Activated T-cell treated with anti-CD3 and anti-CD28 coated beads, Interleukin-2, amount 50 U/mL, for 4 hours (primary cell): ENCODE measurements around the gene GTF2H4. TPM values are rescaled to one million over a fixed set of nuclear protein-coding genes. Genes with fewer than 3 reads are reported as not detected.

Source experiments
- ATAC-seq, 2 donors: fragments of 200-7000 bp; cut with Tn5 transposase; one replicate each; pipeline ENCODE4 v1.10.0; 2021
- DNase-seq: peaks from one replicate; pipeline ENCODE4 v3.0.0-alpha.2; 2020
- H3K27me3 Mint-ChIP-seq: one replicate; pipeline ENCODE4 v1.8.0; 2021; ENCODE audit warnings: low read depth, mixed read lengths
- H3K36me3 Mint-ChIP-seq: one replicate; pipeline ENCODE4 v1.8.0; 2022; ENCODE audit warnings: mixed read lengths; ENCODE audit not compliant: insufficient read depth
- H3K4me1 Mint-ChIP-seq: one replicate; pipeline ENCODE4 v1.8.0; 2021; ENCODE audit warnings: low read depth, mixed read lengths
- H3K4me3 Mint-ChIP-seq: one replicate; pipeline ENCODE4 v1.8.0; 2021; ENCODE audit warnings: mild to moderate bottlenecking, moderate library complexity, mixed read lengths
- H3K9me3 Mint-ChIP-seq: one replicate; pipeline ENCODE4 v1.8.0; 2021; ENCODE audit warnings: mixed read lengths
- total RNA-seq, 3 donors: library from RNA; stranded (reverse); gene quantifications; one replicate each; pipeline ENCODE4 v1.2.1, GENCODE V29; 2021

Gene GTF2H4
- total RNA-seq, 3 donors from 2014 or later: 69.6 to 74.0 (median 73.8) TPM

GRCh38 chr6:30935018-30935417, 27.0 kb downstream of the GTF2H4 start:
- no peaks in the 10 kb centered on the region for H3K9me3 Mint-ChIP-seq
- no peaks in the 10 kb centered on the region for H3K36me3 Mint-ChIP-seq

DNA sequence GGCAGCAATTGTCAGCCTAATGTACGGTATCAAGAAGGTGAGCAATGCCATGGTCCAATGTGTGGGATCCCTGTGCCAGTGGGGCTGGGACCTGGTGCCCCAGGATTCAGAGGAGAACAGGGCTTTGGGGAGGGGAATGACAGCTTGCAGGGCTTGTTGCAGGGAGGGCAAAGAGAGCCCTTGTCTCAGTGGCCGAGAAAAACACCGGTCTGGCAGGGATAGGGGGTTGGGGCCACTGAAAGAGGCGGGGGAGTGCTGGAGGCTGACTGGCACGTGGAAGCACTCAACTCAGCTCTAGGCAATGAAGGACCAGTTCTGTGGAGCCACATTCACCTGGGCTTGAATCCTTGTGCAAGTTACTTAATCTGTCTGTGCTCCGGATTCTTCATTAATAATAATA, 29.3 kb downstream of the GTF2H4 start:
- Mint-ChIP-seq H3K9me3 (no peaks in the 10 kb centered on the region), H3K4me1 (no peaks in the 10 kb centered on the region), H3K27me3 (peaks cover 34% of the 10 kb centered on the region), H3K36me3 (no peaks in the 10 kb centered on the region), H3K4me3 (no peak overlapping the region)
- DNase-seq: no peak
- no peak for ATAC-seq

More at GRCh38 chr6:30935018-30935417, 27.0 kb downstream of the GTF2H4 start:
- Mint-ChIP-seq H3K4me3 (no peak overlapping the region), H3K4me1 (no peaks in the 10 kb centered on the region), H3K27me3 (peaks cover 17% of the 10 kb centered on the region)
- ATAC-seq: no peak
- DNase-seq: no peak

DNA sequence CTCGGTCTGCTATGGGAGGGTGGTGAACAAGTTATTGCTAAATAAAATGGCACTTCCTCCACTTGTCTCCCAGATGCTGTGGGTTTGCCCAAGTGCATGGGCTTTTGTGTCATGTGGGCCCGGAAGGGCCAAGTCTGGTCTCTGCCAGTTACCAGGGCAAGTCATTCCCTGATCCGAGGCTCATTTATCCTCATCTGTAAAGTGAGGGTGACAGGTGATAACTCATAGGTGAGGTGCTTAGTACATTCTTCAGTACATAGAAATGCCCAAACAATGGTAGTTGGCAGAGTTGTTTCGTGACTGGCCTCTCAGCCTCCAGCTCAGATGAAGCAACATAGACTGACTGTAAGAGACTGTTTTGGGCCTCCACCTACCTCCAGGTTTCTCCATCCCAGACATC, 30.7 kb downstream of the GTF2H4 start:
- H3K27me3 Mint-ChIP-seq: peaks cover 48% of the 10 kb centered on the region
- no peak overlapping the region for H3K4me3 Mint-ChIP-seq
- no peaks in the 10 kb centered on the region for H3K9me3 Mint-ChIP-seq
- no peaks in the 10 kb centered on the region for H3K36me3 Mint-ChIP-seq
- no peaks in the 10 kb centered on the region for H3K4me1 Mint-ChIP-seq
- no peak for ATAC-seq
- no peak for DNase-seq

DNA sequence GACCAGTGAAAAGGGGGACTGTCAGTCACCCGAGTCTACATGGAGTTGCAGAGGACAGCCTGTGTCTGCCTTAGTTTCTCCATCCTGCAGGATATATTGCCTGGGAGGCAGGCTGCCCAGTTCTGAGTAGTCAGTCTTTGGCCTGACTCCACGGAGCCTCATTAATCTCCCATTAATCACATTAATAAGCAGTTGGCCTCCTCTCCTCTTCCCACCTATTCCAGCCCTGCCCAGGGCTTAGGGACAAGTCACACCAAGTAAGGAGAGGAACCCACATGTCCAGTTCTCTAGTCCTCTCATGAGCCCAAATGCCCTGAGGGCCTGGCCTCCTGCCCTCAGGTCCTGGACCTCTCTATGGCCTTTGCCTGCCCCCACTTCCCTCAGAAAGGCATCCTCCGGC, 31.5 kb downstream of the GTF2H4 start:
- Mint-ChIP-seq H3K36me3 (no peaks in the 10 kb centered on the region), H3K27me3 (peaks cover 53% of the 10 kb centered on the region), H3K4me1 (no peaks in the 10 kb centered on the region), H3K9me3 (no peaks in the 10 kb centered on the region), H3K4me3 (no peak overlapping the region)
- no peak for ATAC-seq
- DNase-seq: no peak

- Mint-ChIP-seq H3K9me3 (no peaks in the 10 kb centered on the region), H3K4me1 (no peaks in the 10 kb centered on the region), H3K36me3 (no peaks in the 10 kb centered on the region), H3K27me3 (peaks cover 60% of the 10 kb centered on the region), H3K4me3 (no peak within 1 kb of the TSS)
- ATAC-seq: no peak
- no peak for DNase-seq
Observed at GRCh38 chr6:30940361-30940986, 32.5 kb downstream of the GTF2H4 start, which contains the start of gene MUCL3. Gene MUCL3 (plus strand): TSS chr6:30940973. CDS start chr6:30941000, 27 bp downstream.

DNA sequence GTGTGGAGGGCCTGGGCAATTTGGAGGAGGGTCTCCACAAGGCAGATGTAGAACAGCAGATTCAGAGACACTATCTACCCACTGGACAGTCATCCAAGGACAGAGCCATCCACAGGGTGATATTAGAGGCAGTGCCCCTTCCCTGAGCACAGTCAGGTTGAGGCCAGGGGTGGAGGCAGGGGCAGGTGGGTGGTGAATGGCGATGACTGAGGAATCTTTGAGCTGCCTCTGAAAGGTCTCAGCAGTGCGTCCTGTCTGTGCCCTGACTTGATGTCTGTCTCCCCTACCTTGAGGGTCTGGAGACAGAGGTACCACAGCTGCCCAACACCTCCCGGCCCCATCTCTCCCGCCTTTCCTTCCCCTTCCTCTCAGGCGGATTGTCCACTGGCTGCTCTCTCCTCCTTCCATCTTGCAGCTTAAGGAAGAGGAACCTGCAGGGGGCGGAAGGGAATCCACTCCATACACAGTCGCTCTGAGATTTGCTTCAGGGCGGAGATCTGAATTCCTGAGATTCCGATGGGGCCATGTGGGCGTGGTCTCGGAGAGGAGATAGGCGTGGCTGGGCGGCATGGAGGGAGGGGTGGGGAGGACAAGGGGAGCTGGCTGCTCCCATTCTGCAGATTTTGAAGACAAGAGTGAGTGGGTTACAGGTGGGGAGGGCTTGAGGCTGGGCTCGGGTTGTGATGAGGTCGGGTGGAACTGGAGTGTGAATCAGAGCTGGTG, 34.5 kb downstream of the GTF2H4 start:
- H3K36me3 Mint-ChIP-seq: no peaks in the 10 kb centered on the region
- H3K9me3 Mint-ChIP-seq: no peaks in the 10 kb centered on the region
- ATAC-seq: peak in 1 of 2 donors; percentile 18
- DNase-seq: no peak
- no peaks in the 10 kb centered on the region for H3K4me1 Mint-ChIP-seq
- peaks cover 62% of the 10 kb centered on the region for H3K27me3 Mint-ChIP-seq
- no peak overlapping the region for H3K4me3 Mint-ChIP-seq

GRCh38 chr6:30944051-30944450, 36.0 kb downstream of the GTF2H4 start:
- DNase-seq (no peak), ATAC-seq (no peak)
- H3K4me3 Mint-ChIP-seq: no peak overlapping the region
- H3K36me3 Mint-ChIP-seq: no peaks in the 10 kb centered on the region
- no peaks in the 10 kb centered on the region for H3K4me1 Mint-ChIP-seq
- no peaks in the 10 kb centered on the region for H3K9me3 Mint-ChIP-seq
- peaks cover 74% of the 10 kb centered on the region for H3K27me3 Mint-ChIP-seq

DNA sequence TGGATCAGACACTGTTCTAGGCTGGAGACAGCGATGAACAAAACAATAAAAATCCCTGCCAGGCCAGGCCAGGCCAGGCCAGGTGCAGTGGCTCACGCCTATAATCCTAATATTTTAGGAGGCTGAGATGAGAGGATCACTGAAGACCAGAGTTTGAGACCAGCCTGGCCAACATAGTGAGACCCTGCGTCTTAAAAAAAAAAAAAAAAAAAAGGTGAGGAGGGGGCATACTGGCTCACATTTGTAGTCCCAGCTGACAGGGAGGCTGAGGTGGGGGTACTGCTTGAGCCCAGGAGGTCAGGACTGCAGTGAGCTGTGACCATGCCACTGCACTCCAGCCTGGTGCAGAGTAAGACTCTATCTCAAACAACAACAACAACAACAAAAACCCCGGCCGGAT, 37.3 kb downstream of the GTF2H4 start:
- no peak for DNase-seq
- H3K9me3 Mint-ChIP-seq: no peaks in the 10 kb centered on the region
- no peak for ATAC-seq
- H3K27me3 Mint-ChIP-seq: peaks cover 74% of the 10 kb centered on the region
- no peaks in the 10 kb centered on the region for H3K4me1 Mint-ChIP-seq
- no peaks in the 10 kb centered on the region for H3K36me3 Mint-ChIP-seq
- H3K4me3 Mint-ChIP-seq: no peak overlapping the region

- ATAC-seq (no peak), DNase-seq (no peak)
- H3K4me1 Mint-ChIP-seq: no peaks in the 10 kb centered on the region
- no peaks in the 10 kb centered on the region for H3K9me3 Mint-ChIP-seq
- H3K36me3 Mint-ChIP-seq: no peaks in the 10 kb centered on the region
- H3K27me3 Mint-ChIP-seq: peaks cover 69% of the 10 kb centered on the region
- no peak overlapping the region for H3K4me3 Mint-ChIP-seq
Observed at GRCh38 chr6:30947231-30947630, 39.2 kb downstream of the GTF2H4 start.

DNA sequence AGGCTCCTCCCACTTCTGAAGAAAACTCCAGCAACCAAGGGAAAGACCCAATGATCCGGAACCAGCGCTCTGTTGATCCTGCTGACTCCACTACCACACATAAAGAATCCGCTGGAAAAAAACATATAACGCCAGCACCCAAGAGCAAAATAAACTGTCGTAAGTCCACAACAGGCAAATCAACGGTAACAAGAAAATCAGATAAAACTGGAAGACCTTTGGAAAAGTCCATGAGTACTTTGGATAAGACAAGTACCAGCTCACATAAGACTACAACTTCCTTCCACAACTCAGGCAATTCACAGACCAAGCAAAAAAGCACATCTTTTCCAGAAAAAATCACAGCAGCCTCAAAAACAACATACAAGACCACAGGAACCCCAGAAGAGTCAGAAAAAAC, 40.8 kb downstream of the GTF2H4 start:
- Mint-ChIP-seq H3K27me3 (peaks cover 58% of the 10 kb centered on the region), H3K9me3 (no peaks in the 10 kb centered on the region), H3K36me3 (no peaks in the 10 kb centered on the region), H3K4me3 (no peak overlapping the region), H3K4me1 (no peaks in the 10 kb centered on the region)
- ATAC-seq (no peak), DNase-seq (no peak)

DNA sequence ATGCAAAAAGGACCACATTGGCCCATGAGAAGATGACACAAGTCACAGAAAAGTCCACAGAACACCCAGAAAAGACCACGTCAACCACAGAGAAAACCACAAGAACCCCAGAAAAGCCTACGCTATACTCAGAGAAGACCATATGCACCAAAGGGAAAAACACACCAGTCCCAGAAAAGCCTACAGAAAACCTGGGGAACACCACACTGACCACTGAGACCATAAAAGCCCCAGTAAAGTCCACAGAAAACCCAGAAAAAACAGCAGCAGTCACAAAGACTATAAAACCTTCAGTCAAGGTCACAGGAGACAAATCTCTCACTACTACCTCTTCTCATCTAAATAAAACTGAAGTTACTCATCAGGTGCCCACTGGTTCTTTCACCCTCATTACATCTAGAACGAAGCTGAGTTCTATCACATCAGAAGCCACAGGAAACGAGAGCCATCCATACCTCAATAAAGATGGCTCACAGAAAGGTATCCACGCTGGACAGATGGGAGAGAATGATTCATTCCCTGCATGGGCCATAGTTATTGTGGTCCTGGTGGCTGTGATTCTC, 44.0 kb downstream of the GTF2H4 start:
- no peak for ATAC-seq
- H3K27me3 Mint-ChIP-seq: peaks cover 39% of the 10 kb centered on the region
- H3K4me3 Mint-ChIP-seq: no peak overlapping the region
- H3K9me3 Mint-ChIP-seq: no peaks in the 10 kb centered on the region
- H3K4me1 Mint-ChIP-seq: peaks cover 13% of the 10 kb centered on the region
- no peak for DNase-seq
- H3K36me3 Mint-ChIP-seq: no peaks in the 10 kb centered on the region

DNA sequence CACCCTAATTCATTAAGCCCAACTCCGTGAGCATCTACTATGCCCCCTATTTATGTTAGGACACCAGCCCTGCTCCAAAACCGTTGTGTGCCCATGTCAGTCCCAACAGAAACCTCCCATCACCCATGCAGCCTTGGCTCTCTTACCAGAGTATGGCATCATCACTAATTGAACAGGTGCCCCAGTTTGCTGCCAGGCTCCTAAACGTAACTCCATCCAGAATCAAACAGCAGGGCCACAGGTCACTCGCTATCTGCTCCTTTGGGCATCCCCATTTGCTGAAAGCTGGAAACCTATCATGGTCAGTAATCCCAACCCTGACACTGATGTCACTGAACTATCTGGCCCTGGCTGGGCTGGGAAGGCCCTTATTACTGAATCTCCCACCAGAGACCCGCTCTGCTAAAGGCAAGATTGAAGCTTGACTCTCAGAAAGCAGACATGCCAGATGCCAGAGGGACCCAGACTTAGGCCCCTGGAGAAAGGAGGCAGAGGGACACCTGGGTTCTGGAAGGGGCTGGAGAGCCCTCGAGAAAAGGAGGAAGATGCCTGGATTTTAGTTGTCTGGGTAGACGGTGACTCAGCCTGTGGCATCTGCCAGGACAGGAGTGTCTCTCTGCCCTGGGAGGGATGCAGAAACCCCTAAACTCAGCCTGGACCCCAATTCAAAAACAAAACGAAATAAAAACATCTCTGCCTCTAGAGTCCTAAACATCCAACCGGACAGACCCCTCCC, 46.8 kb downstream of the GTF2H4 start:
- no peak for DNase-seq
- ATAC-seq: no peak
- Mint-ChIP-seq H3K4me1 (peaks cover 15% of the 10 kb centered on the region), H3K36me3 (no peaks in the 10 kb centered on the region), H3K4me3 (peak overlapping the region; percentile 78), H3K27me3 (peaks cover 22% of the 10 kb centered on the region), H3K9me3 (no peaks in the 10 kb centered on the region)

- DNase-seq: peak; percentile 59
- peak; percentile 94 to 97 for ATAC-seq
- H3K4me3 Mint-ChIP-seq: peak overlapping the region; percentile 78
- peaks cover 18% of the 10 kb centered on the region for H3K27me3 Mint-ChIP-seq
- peaks cover 15% of the 10 kb centered on the region for H3K4me1 Mint-ChIP-seq
- no peaks in the 10 kb centered on the region for H3K9me3 Mint-ChIP-seq
- no peaks in the 10 kb centered on the region for H3K36me3 Mint-ChIP-seq
Observed at GRCh38 chr6:30955367-30956042, 47.5 kb downstream of the GTF2H4 start.

- DNase-seq (no peak), ATAC-seq (no peak)
- no peaks in the 10 kb centered on the region for H3K36me3 Mint-ChIP-seq
- peaks cover 15% of the 10 kb centered on the region for H3K4me1 Mint-ChIP-seq
- H3K9me3 Mint-ChIP-seq: no peaks in the 10 kb centered on the region
- peaks cover 17% of the 10 kb centered on the region for H3K27me3 Mint-ChIP-seq
- no peak overlapping the region for H3K4me3 Mint-ChIP-seq
Observed at GRCh38 chr6:30957716-30958115, 49.7 kb downstream of the GTF2H4 start.
